ENCODE measurements around the gene OTUD6A. TPM values are rescaled to one million over a fixed set of nuclear protein-coding genes. Genes with fewer than 3 reads are reported as not detected.

The OTUD6A gene
- total RNA-seq, 1 donor from 2014 or later: not detected

GRCh38 chrX:70084592-70085240 is 22.5 kb downstream of the OTUD6A start:
- H3K36me3 Mint-ChIP-seq (ENCODE audit: unreplicated experiment): no peaks in the 10 kb centered on the region
- H3K27ac Mint-ChIP-seq (ENCODE audit: unreplicated experiment): no peak overlapping the region
- TF ChIP-seq CTCF (IDR thresholded peaks at IDR 0.05): no peak
- H3K9me3 Mint-ChIP-seq (ENCODE audit: unreplicated experiment): no peaks in the 10 kb centered on the region
- H3K27me3 Mint-ChIP-seq (ENCODE audit: unreplicated experiment): no peaks in the 10 kb centered on the region
- H3K4me1 Mint-ChIP-seq (ENCODE audit: unreplicated experiment): peaks cover 2% of the 10 kb centered on the region
- no peak for DNase-seq (ENCODE audit: extremely low spot score, unreplicated experiment)
- H3K4me3 Mint-ChIP-seq (ENCODE audit: unreplicated experiment): no peak overlapping the region

- Mint-ChIP-seq H3K27me3 (ENCODE audit: unreplicated experiment) (no peaks in the 10 kb centered on the region), H3K4me3 (ENCODE audit: unreplicated experiment) (no peak overlapping the region), H3K4me1 (ENCODE audit: unreplicated experiment) (peaks cover 2% of the 10 kb centered on the region), H3K9me3 (ENCODE audit: unreplicated experiment) (no peaks in the 10 kb centered on the region), H3K36me3 (ENCODE audit: unreplicated experiment) (no peaks in the 10 kb centered on the region), H3K27ac (ENCODE audit: unreplicated experiment) (no peak overlapping the region)
- TF ChIP-seq CTCF (IDR thresholded peaks at IDR 0.05): no peak
- peak; percentile 51 for DNase-seq (ENCODE audit: extremely low spot score, unreplicated experiment)
These were observed 25.8 kb downstream of the OTUD6A start for GRCh38 chrX:70087857-70088630.

- Mint-ChIP-seq H3K27me3 (ENCODE audit: unreplicated experiment) (no peaks in the 10 kb centered on the region), H3K36me3 (ENCODE audit: unreplicated experiment) (no peaks in the 10 kb centered on the region), H3K9me3 (ENCODE audit: unreplicated experiment) (no peaks in the 10 kb centered on the region), H3K4me3 (ENCODE audit: unreplicated experiment) (no peak overlapping the region), H3K27ac (ENCODE audit: unreplicated experiment) (no peak overlapping the region), H3K4me1 (ENCODE audit: unreplicated experiment) (peaks cover 2% of the 10 kb centered on the region)
- TF ChIP-seq CTCF (IDR thresholded peaks at IDR 0.05): no peak
- DNase-seq (ENCODE audit: extremely low spot score, unreplicated experiment): peak; percentile 51
These were observed 26.5 kb downstream of the OTUD6A start for GRCh38 chrX:70088751-70089150.

GRCh38 chrX:70089604-70090297 is 27.5 kb downstream of the OTUD6A start:
- DNase-seq (ENCODE audit: extremely low spot score, unreplicated experiment): no peak
- Mint-ChIP-seq H3K27me3 (ENCODE audit: unreplicated experiment) (no peaks in the 10 kb centered on the region), H3K4me3 (ENCODE audit: unreplicated experiment) (no peak overlapping the region), H3K27ac (ENCODE audit: unreplicated experiment) (no peak overlapping the region), H3K4me1 (ENCODE audit: unreplicated experiment) (peaks cover 2% of the 10 kb centered on the region), H3K36me3 (ENCODE audit: unreplicated experiment) (no peaks in the 10 kb centered on the region), H3K9me3 (ENCODE audit: unreplicated experiment) (no peaks in the 10 kb centered on the region)
- no peak for TF ChIP-seq CTCF (IDR thresholded peaks at IDR 0.05)

GRCh38 chrX:70092247-70092646 is 30.0 kb downstream of the OTUD6A start:
- Mint-ChIP-seq H3K27me3 (ENCODE audit: unreplicated experiment) (no peaks in the 10 kb centered on the region), H3K27ac (ENCODE audit: unreplicated experiment) (no peak overlapping the region)

More at GRCh38 chrX:70092247-70092646, 30.0 kb downstream of the OTUD6A start:
- H3K4me3 Mint-ChIP-seq (ENCODE audit: unreplicated experiment): no peak overlapping the region
- DNase-seq (ENCODE audit: extremely low spot score, unreplicated experiment): no peak
- peaks cover 2% of the 10 kb centered on the region for H3K4me1 Mint-ChIP-seq (ENCODE audit: unreplicated experiment)
- H3K9me3 Mint-ChIP-seq (ENCODE audit: unreplicated experiment): no peaks in the 10 kb centered on the region
- H3K36me3 Mint-ChIP-seq (ENCODE audit: unreplicated experiment): no peaks in the 10 kb centered on the region
- no peak for TF ChIP-seq CTCF (IDR thresholded peaks at IDR 0.05)
